ENCODE results near the gene SYT13.

SYT13 gene

DNA sequence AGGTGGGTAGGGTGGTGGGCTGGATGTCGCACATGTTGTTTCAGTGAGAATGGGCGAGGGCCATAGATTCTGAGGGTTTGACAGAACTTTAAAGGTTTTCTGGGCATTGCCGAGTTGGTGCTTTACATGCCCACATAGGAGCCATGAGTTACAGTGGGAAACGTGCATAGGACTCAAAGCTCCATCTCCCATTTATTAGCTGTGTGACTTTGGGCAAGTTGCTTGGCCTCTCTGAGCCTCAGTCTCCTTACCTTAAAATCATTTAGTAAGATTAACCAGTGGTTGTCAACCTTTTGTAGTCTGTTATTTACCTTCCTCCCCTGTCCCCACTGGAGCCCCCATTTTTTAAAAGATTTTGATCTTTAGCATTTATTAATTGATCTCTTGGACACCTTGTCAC lies 67.4 kb downstream of the SYT13 start:
- DNase-seq (ENCODE audit: low read depth): no peak

DNA sequence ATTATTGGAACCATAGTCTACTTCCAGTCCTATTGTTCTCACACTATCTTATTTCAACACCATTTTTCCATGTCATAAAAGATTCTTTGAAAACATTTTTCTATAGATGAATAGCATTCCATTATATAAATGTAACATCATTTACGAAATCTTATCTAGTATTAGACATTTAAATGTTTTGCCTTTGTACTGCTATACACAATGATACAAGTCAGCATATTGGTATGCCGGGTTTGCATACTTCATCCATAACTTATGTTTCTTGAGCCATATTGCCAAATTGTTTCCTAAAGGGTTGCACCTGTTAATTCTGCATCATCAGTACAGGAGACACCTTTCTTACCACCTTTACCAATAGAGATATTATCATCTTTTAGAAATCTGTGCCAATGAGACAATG lies 68.2 kb downstream of the SYT13 start:
- DNase-seq (ENCODE audit: low read depth): no peak

DNA sequence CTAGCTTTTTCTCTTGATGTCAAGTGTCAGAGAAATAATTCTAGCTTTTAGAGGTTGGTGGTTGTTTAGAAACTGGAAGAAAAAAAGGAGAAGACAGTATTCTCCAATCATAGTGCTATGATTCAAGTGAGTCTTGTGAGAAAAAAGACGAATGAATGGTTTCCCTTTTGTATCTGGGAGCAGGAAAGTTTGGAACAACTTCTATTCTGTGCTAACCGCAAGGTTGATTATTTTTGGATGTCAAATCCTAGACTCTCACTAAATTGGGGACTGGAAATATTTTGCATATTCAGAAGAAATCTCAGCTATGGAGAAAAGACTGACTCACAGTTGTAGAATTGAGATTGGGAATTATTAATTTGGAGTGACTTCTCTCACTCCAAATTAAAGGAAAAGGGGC lies 69.2 kb downstream of the SYT13 start:
- no peak for DNase-seq (ENCODE audit: low read depth)

DNA sequence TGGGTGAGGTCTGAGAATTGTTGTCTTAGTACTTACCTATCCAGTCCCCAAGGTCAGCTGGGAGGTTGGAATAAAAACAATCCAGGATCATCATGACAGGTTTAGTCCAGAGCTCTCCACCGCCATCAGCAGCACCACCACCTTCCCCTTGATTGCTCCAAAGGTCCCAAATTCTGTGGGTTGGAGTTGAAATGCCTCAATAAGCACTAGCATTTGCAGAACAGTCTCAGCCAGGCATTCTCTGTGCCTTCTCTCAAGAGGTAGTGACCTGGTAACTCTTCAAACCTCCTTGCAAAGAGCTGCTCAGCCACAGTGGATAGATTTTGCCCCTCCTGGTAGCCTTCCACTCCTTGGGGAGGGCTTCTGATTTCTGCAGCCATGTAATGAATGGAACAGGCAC lies 70.1 kb downstream of the SYT13 start:
- DNase-seq (ENCODE audit: low read depth): no peak

DNA sequence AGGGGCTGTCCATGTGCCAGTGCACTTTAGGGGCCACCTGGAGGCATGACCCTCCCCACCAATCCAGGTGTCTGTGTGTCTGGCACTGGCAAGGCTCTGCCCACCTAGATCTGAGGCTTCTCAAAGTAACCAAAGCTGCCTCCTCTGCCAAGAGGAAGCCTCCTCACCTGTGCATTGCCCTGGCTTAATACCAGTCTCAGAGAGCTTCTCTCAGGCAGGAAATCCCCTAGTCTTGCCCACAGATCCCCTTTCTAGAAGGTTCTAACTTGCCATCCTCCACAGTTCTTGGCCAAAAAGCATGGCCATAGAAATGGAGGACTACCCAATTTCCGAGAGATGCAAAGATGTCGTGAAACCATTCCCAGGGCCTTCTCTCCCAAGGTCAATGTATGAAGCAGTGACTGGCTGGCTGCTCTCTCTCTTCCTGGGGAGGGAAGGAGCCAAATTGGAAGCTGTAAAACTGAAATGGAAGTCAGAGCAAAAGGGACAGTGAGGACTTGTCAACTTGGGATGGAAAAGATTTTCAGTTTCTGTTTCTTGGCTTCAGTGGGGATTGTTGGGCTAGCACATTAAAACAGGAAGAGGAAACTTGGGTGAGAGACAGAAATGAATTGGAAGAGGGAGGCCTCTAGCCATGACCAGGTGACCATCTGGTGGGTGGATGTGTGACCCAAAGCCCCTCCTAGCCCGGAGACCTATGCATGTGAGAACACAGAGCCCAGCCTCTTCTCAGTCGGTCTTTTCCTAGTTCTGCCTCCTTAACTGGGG lies 70.9 kb downstream of the SYT13 start:
- DNase-seq (ENCODE audit: low read depth): no peak

DNA sequence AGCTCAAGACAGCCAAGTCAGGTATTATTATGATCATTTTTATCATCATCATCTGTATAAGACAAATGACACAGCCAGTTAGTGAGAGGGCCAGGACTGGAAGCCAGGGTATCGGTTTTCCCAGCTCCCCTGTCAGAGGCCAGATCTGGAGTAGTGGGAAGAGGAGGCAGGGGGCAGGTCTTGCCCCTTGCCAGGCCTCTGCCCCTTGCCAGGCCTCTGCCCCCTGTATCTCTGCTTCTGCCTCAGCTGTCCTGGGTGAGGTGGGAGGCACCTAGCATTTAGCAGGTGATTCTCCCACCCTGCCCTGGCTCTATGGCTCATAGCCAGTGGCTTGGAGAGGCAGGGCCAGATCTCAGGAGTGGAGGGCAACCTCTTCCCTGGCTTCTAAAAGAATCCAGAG lies 72.4 kb downstream of the SYT13 start:
- DNase-seq (ENCODE audit: low read depth): no peak

DNA sequence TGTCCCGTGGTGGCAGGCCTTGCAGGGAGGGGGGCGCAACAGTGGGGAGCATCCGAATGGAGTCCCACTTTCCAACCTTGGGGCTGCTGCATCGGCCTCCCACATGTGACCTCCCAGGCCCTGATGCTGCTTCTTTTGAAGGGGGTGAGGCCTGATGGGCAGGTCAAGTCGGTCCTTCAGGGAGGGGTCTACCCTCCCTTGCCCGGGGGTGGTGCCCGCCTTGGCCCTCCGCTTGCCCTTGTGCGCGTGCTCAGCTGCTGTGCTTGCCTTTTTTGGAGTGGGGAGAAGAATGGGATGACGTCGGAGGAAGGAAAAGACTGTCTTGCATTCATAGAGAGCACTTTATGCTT lies 72.8 kb downstream of the SYT13 start:
- DNase-seq (ENCODE audit: low read depth): no peak

DNA sequence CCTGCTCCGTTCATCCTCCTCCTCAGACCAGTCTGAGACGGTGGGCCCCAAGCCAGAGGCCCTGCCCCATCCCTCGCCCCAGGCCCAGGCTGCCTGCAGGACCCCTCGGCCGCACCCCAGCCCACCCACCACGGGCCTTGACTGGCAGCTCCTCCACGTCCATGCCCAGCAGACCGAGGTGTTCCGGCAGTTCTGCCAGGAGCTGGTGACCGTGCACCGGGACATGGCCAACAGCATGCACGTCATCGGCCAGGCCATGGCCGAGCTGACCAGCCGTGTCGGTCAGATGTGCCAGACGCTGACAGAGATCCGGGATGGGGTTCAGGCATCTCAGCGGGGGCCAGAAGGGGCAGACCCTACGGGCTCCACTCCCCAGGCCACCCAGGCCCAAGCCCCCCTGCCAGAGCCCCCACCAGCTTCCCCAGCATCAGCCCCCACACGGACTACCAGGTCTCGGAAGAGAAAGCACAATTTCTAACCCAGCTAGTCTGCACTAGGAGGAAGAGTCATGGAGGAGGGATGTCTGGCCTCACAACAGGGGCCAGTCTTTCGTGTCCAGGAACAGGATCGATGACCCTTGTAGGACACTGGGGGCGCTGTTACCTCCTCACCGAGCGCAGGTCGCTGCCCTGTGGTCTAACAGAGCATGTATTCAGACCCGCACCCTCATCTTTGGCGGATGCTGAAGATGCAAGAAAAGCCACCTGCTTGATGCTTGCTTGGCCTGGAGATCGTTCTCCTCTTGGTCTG lies 73.4 kb downstream of the SYT13 start:
- DNase-seq (ENCODE audit: low read depth): no peak

DNA sequence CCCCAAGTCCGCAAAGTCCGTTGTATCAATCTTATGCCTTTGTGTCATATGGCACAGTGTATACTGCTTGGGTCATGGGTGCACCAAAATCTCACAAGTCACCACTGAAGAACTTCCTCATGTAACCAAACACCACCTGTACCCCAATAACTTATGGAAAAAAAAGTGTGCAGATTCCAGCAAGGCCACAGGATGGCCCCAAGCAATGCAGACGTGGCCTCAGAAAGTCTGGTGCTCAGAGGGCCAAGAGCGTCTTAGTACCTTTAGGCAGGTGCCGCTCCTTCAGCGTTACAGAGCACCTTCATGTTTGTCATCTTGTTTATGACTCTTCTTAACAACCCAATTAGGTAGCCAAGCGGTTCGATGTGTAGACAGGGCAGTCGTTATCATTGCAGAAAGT lies 74.4 kb downstream of the SYT13 start:
- no peak for DNase-seq (ENCODE audit: low read depth)

DNA sequence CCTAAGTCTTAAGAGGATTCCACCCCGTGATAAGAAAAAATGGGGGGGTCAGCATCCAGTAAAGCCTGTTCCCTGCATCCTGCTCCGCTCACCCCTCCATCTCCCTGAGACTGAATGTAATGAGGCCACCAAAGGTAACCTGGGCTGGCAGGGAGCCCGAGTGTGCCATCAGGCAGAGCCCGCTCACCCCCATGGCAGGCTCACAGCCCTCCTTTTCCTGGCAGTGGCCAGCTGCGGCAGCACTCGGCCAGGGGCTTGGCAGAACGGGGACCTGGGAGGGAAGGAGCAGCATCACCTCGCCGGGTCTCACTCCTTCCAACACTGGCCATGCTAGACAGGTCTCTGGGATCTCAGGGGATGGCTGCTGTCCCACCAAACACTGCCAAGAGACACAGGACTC lies 75.3 kb downstream of the SYT13 start:
- no peak for DNase-seq (ENCODE audit: low read depth)

DNA sequence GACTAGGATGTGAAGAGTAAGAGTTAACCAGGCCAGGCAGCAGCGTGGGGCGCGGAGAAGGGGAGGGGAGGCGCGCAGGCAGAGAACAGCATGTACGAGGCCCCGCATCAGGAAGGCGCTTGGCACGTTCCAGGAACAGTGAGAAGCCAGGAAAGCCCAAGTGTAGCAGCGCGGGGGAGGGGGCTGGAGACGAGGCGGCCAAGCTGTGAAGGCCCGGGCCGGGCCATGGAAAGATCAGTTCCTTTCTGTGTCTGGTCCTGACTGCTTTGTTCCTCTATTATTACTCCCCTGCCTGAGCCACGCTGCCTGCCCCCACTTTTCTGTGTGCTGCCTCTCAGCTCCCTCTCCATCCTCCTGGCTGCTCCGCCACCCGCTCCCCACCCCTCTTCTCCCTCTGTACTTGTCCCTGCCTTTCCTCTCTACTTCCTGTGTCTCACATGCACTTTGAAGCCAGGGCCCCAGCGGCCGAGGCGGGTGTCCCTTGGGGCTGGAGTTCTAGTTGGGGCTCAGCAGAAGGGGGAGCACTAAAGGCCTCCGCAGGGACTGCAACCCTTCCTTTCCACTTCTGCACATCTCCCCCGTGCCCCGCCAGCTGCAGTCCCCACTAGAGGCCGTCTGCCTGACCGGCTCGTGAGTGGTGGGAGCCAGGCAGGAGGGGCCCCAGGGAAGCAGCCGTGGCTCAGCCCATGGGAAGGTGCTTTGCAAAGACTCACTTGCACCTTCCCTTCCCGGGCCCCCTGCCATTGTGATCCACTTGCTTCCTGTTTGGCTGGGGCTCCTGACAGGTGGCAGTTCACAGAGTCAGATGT lies 76.0 kb downstream of the SYT13 start:
- no peak for DNase-seq (ENCODE audit: low read depth)

DNA sequence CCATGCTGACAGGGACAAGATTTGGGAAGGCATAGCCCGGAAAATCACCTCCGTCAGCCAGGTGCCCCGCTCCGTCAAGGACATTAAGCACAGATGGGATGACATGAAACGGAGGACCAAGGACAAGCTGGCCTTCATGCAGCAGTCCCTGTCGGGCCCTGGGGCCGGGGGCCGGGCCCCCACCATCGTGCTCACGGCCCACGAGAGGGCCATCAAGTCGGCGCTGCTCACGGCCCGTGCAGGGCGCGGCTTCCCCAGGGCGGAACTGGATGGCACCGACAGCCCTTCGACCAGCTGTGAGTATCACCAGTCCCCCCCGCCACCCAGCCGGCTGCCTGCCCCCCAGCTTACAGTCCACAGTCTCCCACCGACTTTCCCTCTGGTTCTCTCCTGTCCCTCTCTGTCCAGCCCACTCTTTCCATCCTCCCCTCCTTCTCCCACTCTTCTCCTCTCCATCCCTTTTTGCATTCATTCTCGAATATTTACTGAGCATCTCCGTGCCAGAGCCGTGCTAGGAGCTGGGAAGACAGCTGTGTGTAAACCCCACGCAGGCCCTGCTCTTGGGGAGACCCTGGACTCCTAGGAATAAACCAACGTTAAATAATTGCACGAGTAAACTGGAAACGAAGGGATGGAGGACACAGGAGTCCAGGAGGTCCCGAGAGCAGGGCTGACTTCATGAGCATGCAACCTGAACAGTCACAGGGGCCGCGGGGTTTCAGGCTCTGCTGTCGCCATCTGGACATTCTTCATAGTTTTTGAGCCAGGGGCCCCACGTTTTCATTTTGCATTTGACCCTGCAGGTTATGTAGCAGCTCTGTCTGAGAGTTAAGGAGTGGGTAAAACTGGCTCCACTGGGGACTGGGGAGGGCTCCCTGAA lies 76.9 kb downstream of the SYT13 start:
- DNase-seq (ENCODE audit: low read depth): no peak

DNA sequence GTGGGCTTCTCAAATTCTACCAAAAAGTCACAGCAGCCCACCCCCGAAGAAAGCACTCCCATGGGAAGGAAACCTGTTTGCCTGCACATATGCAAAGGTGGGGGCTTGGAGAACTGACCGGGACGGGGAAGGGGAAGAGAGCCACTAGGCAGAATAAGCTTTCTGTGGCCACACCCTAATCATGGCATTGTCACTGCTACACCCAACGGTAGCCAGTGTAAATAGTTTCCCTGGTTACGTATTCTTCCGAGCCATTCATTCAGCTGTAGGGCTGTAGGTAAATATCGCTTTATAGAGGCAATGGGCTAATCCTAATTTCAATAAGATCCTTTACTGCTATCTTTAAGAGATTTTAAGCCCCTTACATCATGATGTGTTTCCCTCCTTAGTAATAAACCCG lies 78.0 kb downstream of the SYT13 start:
- no peak for DNase-seq (ENCODE audit: low read depth)

DNA sequence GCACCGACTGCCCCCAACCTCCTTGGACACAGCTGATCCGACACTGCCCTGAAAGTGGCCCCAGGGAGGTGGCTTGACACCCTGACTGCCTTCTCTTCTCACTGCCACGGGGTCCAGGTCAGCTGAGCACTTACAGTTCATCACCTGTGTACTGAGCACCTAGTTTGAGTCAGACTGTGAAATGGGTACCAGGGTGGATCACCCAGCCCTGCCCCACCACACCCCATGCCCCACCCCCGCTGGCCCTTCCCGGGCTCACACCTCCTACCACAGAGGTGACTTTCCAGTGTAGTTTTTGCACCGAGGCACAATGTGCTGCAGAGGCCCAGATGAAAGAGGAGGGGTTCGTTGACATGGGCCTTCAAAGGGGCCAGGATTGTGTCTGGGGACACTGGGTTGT lies 80.2 kb downstream of the SYT13 start:
- no peak for DNase-seq (ENCODE audit: low read depth)

DNA sequence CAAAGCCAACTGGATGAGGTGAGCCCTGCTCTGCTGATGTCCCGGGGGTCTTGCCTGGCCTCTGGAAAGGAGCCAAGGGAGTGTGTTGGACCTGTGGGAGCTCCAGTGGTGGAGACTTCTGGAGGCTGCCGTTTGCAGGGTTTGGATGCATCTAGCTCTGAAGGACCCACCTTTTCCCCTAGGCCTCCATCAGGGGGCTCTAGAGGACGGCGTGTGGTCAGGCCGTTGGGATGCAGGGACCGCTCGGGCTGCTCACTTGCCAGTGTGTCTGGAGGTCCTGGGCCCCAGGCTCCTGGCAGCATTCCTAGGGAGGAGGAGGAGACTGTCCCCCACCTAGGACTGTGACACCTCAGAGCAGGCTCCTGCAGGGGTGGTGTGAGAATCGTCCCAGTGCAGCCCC lies 81.4 kb downstream of the SYT13 start:
- DNase-seq (ENCODE audit: low read depth): no peak

DNA sequence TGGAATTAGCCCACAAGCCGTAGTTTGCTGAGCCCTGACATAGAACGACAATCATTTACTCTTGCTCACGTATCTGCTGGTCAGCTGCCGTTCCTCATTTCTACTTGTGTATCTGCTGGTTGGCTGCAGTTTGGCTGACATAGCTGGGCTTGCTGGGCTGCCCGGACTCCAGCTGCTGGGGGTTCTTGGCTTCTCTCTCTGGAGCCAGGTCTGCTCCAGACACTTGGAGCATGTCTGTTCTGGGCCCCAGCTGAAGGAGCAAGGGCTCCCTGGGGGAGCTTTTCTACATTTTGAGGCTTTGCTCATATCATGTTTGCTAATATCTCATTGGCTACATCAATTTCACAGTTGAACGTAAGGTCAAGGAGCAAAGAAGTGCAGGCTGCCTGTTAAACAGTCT lies 92.4 kb downstream of the SYT13 start:
- no peak for DNase-seq (ENCODE audit: low read depth)
